A204.1 (cell line): Measurements from ENCODE around the gene ZNF197.
"Not testable (repeated sequence)": the region's sequence is repeated elsewhere in the genome, so short reads cannot be mapped to it uniquely, and the experiment has no call there.

Experiments used
- FAIRE-seq: peaks from 2 replicates; lab custom pipeline; 2012; peaks lifted over from hg19 to GRCh38; lab: Jason Lieb, UNC

The ZNF197 gene

DNA sequence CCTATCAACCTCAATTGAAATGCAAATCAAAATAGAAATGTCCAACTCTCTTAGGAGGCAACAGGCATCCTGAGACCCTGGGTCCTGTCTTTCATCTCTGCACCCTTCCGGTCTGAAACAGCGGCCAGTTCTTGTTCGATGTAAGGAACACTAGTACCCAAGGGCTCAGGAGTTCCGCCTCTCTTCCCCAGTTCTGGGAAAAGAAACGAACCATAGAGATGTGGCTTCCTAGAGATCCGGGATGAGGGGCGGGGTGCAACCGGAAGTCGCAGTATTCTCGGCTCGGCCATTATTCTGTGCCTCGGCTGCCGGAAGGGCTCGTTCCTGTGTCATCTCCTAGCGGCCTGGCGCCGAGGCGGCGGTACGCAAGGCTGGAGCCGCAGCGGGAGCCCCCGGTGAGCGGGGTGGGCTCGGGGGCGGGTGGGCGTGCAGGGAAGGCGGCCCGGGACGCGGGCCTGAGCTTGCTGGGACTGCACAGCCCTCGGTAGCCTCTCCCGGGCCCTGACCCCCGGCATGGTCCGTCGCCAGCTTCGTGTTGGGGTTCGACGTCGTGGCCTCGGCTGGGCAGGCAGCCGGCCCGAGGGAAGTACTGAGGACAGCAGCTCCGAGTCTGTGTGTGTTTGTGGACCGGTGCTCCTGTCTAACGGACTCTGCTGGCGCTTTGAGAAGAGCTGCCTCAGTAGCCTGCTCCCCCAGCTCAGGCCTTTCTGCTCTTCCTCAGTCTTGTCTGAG, at the start of gene ZNF197:
ZNF197 (plus strand) TSS at position 288 of the 732 bp plus-strand sequence. CDS start 4,119 bp downstream, outside the sequence.
- FAIRE-seq: peak; percentile 89

- no peak for FAIRE-seq
These were observed 48.2 kb upstream of the ZNF197 start for GRCh38 chr3:44576613-44577012.

GRCh38 chr3:44577354-44577952, 47.4 kb upstream of the ZNF197 start:
- FAIRE-seq: not testable (repeated sequence)

DNA sequence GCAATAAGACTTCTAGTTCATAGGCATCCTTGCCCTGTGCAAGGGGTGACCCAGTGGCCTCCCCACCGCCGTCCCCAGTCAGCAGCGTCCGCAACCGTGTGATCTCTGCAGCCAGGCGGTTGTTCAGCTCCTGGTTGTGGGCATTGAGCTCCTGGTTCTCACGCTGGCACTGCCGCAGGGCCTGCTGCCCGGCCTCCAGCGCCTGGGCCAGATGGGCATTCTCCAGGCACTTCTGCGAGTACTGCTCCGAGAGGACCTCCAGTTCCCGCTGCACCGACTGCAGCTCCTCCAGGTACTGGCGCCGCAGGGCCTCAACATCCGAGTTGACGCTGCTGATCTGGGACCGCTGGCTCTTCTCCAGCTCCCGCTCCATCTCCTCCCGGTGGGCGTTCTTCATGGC, 46.5 kb upstream of the ZNF197 start:
- FAIRE-seq: not testable (repeated sequence)

DNA sequence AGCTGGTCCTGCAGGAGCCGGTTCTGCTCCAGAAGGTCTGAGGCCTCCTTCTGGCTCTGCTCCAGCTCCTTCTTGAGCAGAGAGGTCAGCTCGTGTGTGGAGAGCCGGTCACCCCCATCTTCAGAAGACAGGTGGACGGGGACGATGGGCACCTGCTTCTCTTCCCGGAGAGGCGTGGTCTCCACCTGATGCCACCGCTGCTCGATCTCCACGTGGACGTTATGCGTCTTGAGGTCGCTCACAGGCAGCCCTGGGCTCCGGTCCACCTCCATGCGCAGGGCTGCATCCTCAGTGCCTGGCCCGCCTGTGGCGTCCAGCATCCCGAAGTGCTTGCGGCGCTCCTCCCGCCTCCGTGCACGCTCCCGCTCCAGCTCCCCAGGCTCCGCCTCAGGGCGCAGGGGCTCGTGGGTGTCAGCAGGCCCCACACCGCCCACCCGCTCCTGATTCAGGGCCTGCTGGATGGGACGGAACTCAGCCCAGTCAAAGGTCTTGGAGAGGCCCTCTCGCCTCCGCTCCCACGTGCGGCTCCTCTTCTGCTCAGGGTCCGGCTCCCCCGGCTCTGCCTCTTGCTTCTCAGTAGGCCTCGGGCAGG, 45.8 kb upstream of the ZNF197 start:
- not testable (repeated sequence) for FAIRE-seq

- not testable (repeated sequence) for FAIRE-seq
These were observed 45.1 kb upstream of the ZNF197 start for GRCh38 chr3:44579749-44580148.

- not testable (repeated sequence) for FAIRE-seq
These were observed 43.9 kb upstream of the ZNF197 start for GRCh38 chr3:44580971-44581370.

- FAIRE-seq: no peak
These were observed 40.0 kb upstream of the ZNF197 start, which contains the start of gene ZNF660 for GRCh38 chr3:44584646-44585501. Gene ZNF660, plus strand, starts transcription at chr3:44584964. Its CDS starts 9,230 bp downstream, at chr3:44594194.

DNA sequence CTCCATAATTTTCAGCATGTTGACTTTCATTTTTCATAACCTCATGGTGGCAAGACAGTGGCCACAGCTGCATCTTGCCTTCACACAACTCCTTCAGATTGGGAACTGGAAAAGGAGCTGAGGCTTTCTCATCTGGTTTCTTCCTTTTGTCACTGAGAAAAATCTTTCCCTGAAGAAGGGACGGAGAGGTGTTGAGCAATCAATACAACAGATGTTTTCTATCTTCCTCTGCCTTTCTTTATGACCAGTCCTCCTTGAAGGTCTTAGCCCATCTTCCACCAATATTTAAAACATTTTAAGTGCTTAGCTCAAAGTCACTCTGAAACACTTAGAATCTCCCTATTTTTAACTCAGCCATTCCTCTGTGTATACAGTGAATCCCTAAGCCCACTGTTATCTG, 28.2 kb upstream of the ZNF197 start:
- FAIRE-seq: no peak

DNA sequence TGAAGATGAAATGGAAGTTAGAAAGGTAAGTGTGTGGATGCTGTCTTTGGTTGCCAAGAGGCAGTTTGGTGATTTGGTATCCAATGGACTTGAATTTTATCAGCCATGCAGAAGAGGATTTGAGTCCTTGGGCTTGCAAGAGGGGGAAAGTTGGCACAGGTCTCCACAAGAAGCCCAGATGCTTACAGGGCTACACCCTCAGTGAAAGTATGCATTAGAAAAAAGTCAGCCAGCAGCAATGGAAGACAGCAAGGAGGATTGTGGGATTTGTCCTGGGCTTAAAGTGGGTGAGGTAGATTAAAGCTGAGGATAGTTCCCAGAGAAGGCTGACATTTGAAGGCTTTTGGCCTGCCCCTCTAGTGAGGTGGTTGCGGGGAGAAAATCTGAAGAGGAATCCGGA, 23.1 kb upstream of the ZNF197 start:
- no peak for FAIRE-seq

- FAIRE-seq: no peak
These were observed 12.2 kb upstream of the ZNF197 start for GRCh38 chr3:44612678-44613077.

- no peak for FAIRE-seq
These were observed 3.9 kb downstream of the ZNF197 start for GRCh38 chr3:44628716-44629115.

GRCh38 chr3:44632193-44632592, 7.4 kb downstream of the ZNF197 start:
- FAIRE-seq: no peak

DNA sequence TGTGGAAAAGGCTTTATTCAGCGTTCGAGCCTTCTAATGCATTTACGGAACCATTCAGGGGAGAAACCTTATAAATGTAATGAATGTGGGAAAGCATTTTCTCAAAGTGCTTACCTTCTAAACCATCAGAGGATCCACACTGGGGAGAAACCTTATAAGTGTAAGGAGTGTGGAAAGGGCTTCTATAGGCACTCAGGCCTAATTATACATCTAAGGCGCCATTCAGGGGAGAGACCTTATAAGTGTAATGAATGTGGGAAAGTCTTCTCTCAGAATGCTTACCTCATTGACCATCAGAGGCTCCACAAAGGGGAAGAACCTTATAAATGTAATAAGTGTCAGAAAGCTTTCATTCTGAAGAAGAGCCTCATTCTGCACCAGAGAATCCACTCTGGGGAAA, 17.5 kb downstream of the ZNF197 start:
- FAIRE-seq: no peak

GRCh38 chr3:44643024-44643423, 18.2 kb downstream of the ZNF197 start:
- FAIRE-seq: no peak

DNA sequence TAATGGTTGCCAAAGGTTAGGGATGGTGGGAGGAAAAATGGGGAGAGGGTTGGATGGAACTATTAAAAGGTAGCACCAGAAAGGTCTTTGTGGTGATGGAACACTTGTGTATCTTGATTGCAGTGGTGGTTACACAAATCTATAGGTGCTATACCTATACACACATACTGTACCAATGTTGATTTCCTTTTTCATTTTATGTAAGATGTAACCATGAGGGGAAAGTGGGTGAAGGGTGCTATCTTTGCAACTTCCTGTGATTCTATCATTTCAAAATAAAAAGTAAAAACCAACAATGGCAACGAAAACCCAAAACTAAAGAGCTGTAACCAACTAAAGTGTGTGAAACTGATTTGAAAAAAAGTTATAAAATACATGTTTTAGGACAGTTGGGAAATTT, 22.9 kb downstream of the ZNF197 start:
- no peak for FAIRE-seq

- FAIRE-seq: peak; percentile 68
These were observed 23.9 kb downstream of the ZNF197 start, which contains the start of gene ZNF35 for GRCh38 chr3:44648564-44649229. Gene ZNF35, plus strand, starts transcription at chr3:44648732. Its CDS starts 2,336 bp downstream, at chr3:44651068.

DNA sequence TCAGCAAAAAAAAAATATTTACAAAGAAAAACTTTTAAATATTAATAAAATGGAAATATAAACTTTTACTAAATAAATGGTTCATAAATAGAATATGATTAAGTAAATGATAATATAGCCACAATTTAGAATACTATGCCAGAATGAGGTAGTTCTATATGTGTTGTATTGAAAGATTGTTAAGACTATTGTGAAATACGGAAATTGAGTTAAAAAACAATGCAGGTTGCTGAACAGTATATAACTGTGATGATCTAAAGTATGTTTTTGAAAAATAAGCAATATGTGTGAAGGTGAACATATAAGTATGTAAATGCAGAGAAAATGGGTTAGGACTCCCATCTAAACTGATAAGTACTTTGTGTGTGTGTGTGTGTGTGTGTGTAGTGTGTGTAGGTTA, 24.9 kb downstream of the ZNF197 start:
- peak; percentile 40 for FAIRE-seq

DNA sequence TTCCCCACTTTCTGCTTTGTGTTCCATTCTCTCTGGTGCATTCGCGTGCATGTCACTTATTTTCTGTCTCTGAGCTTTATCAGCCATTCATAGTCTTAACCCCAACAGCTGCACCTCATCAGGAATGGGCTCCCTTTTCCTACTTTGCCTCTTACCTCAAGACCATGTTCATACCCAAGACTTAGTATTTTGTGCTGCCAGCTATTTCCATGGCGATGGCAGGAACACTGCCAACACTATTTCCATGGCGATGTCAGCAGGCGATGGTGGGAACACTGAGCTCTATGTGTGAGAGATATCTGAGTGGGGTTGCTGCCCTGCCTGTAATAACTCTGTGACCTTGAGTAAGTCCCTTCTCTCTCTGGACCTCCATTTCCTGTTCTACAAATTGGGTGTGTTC, 29.2 kb downstream of the ZNF197 start:
- no peak for FAIRE-seq

DNA sequence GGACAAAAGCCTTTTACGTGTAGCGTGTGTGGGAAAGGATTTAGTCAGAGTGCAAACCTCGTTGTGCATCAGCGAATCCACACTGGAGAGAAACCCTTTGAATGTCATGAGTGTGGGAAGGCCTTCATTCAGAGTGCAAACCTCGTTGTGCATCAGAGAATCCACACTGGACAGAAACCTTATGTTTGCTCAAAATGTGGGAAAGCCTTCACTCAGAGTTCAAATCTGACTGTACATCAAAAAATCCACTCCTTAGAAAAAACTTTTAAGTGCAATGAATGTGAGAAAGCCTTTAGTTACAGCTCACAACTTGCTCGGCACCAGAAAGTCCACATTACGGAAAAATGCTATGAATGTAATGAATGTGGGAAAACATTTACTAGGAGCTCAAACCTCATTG, 34.2 kb downstream of the ZNF197 start:
- no peak for FAIRE-seq

DNA sequence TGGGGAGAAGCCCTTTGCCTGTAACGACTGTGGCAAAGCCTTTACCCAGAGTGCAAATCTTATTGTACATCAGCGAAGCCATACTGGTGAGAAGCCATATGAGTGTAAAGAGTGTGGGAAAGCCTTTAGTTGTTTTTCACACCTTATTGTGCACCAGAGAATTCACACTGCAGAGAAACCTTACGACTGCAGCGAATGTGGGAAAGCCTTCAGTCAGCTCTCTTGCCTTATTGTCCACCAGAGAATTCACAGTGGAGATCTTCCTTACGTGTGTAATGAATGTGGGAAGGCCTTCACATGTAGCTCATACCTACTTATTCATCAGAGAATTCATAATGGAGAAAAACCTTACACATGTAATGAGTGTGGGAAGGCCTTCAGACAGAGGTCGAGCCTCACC, 34.6 kb downstream of the ZNF197 start:
- FAIRE-seq: no peak

- FAIRE-seq: no peak
These were observed 36.4 kb downstream of the ZNF197 start for GRCh38 chr3:44661189-44661588.
